AG20443 (cell line): Measurements from ENCODE around the gene UNG.

Experiments used
- DNase-seq: peaks from one replicate; pipeline ENCODE4 v3.0.0; 2012; ENCODE audit warnings: low spot score, mixed read lengths

UNG gene

GRCh38 chr12:109156036-109156435, 58.6 kb downstream of the UNG start:
- no peak for DNase-seq

GRCh38 chr12:109156586-109156985, 59.2 kb downstream of the UNG start:
- no peak for DNase-seq

- peak; percentile 33 for DNase-seq
Observed at GRCh38 chr12:109157986-109158385, 60.6 kb downstream of the UNG start.

- DNase-seq, result no peak
Observed at GRCh38 chr12:109160433-109160832, 63.0 kb downstream of the UNG start.
